Gastroesophageal sphincter (tissue), 4 donors: ENCODE data around the gene IGLL5. TPM values are rescaled to one million over a fixed set of nuclear protein-coding genes. Genes with fewer than 3 reads are reported as not detected.

Experiments
- ATAC-seq: fragments of 150-250 bp; one replicate; pipeline ENCODE4 v1.9.1; 2016; ENCODE audit warnings: mild to moderate bottlenecking, moderate library complexity
- H3K27ac ChIP-seq, 4 donors: fragments of 200-600 bp; sonication (generic) in 3 of 4; 1 replicate in 3 of 4; 2 replicates in 1 of 4; pipeline ENCODE4 v1.5.1; 2016 to 2019
- H3K27me3 ChIP-seq: fragments of 200-600 bp; sonication (generic); one replicate; pipeline ENCODE4 v1.5.1; 2019
- H3K36me3 ChIP-seq, 2 donors: fragments of 200-600 bp; sonication (generic); one replicate each; pipeline ENCODE4 v1.5.1; 2019; ENCODE audit warnings: control low read depth in 1 of 2
- H3K4me1 ChIP-seq, 3 donors: fragments of 200-600 bp; sonication (generic); 1 replicate in 2 of 3; 2 replicates in 1 of 3; pipeline ENCODE4 v1.5.1; 2016 to 2019; ENCODE audit warnings: control low read depth in 2 of 3
- H3K4me3 ChIP-seq, 2 donors: fragments of 200-600 bp; sonication (generic); one replicate each; pipeline ENCODE4 v1.5.1; 2019; ENCODE audit warnings: mild to moderate bottlenecking in 1 of 2, moderate library complexity in 1 of 2
- H3K9me3 ChIP-seq, 3 donors: fragments of 200-600 bp; sonication (generic); one replicate each; pipeline ENCODE4 v1.5.1; 2017 to 2019; ENCODE audit warnings: control low read depth in 2 of 3
- EP300 ChIP-seq: sonication (generic); formaldehyde crosslinking; IDR thresholded peaks from one replicate; pipeline ENCODE4 v1.6.1; 2017; ENCODE audit warnings: antibody characterized with exemption, mild to moderate bottlenecking
- POLR2A ChIP-seq, 2 donors: fragments of 450-650 bp; IDR thresholded peaks; one replicate each; pipeline ENCODE4 v1.6.1; 2017; ENCODE audit warnings: antibody characterized with exemption in 2 of 2, mild to moderate bottlenecking in 2 of 2, moderate library complexity in 1 of 2
- POLR2AphosphoS5 ChIP-seq: sonication (generic); formaldehyde crosslinking; IDR thresholded peaks from one replicate; pipeline ENCODE4 v1.6.1; 2017; ENCODE audit warnings: antibody characterized with exemption
- WGBS, 2 donors: methylation state at CpG; one replicate each; pipeline ENCODE4 v1.1.5; 2018; ENCODE audit warnings: low coverage in 1 of 2; 5-methylcytosine and 5-hydroxymethylcytosine counted together
- total RNA-seq, 4 donors: library from RNA; depleted of rRNA; stranded (reverse); fragments of >200 nt; gene quantifications; one replicate each; pipeline ENCODE4 v1.1.0, GENCODE V29; 2016
- TF ChIP-seq, protein P1 (sequence below), 4 experiments: fragments of 200-600 bp in 2 of 4; fragments of 450-650 bp in 2 of 4; sonication (generic) in 1 of 4; IDR thresholded peaks; one replicate each; pipeline ENCODE4 v1.5.1; 2017 to 2019; ENCODE audit warnings: antibody characterized with exemption in 4 of 4, mild to moderate bottlenecking in 2 of 4, moderate library complexity in 2 of 4

Gene IGLL5
- total RNA-seq, 4 donors from 2014 or later = 4.1 TPM; not detected in 3

DNA sequence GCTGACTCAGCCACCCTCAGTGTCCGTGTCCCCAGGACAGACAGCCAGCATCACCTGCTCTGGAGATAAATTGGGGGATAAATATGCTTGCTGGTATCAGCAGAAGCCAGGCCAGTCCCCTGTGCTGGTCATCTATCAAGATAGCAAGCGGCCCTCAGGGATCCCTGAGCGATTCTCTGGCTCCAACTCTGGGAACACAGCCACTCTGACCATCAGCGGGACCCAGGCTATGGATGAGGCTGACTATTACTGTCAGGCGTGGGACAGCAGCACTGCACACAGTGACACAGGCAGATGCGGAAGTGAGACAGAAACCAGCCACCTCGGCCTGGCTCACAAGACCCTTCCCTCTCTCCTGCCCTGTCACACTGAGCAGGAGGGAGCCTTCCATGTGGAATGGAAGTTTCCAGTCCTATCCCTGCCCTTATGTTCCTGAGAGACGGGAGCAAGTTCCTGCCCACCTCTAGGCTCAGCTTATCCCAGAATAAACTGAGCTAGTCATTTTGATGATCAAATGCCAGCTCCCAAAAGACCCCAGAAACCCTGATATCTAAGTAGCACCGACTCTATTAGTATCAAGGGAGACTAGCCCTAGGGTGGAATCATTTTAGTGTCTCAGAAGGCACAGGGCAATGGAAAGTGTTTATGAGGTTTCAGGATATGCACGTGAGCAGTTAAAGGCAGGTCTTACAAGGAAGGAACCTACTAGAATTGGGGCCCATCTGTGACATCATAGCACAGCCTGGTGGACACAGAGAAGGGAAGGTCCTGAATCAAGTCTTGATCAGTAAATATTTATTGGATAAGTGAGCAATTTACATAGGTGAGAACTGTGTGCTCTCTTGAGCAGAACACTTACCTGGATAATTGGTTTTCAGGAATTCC is 6.3 kb upstream of the IGLL5 start:
- H3K9me3 ChIP-seq = no peaks in the 10 kb centered on the region
- no peak overlapping the region for H3K4me3 ChIP-seq
- H3K27ac ChIP-seq = no peak overlapping the region
- 67 to 80% methylated on average over 3 of the region's 10 CpGs for WGBS, 2 donors
- H3K4me1 ChIP-seq = no peaks in the 10 kb centered on the region
- TF ChIP-seq POLR2A (IDR thresholded peaks at IDR 0.05) (no peak), POLR2AphosphoS5 (no peak), EP300 (no peak)
- TF ChIP-seq, protein P1, sequence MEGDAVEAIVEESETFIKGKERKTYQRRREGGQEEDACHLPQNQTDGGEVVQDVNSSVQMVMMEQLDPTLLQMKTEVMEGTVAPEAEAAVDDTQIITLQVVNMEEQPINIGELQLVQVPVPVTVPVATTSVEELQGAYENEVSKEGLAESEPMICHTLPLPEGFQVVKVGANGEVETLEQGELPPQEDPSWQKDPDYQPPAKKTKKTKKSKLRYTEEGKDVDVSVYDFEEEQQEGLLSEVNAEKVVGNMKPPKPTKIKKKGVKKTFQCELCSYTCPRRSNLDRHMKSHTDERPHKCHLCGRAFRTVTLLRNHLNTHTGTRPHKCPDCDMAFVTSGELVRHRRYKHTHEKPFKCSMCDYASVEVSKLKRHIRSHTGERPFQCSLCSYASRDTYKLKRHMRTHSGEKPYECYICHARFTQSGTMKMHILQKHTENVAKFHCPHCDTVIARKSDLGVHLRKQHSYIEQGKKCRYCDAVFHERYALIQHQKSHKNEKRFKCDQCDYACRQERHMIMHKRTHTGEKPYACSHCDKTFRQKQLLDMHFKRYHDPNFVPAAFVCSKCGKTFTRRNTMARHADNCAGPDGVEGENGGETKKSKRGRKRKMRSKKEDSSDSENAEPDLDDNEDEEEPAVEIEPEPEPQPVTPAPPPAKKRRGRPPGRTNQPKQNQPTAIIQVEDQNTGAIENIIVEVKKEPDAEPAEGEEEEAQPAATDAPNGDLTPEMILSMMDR (IDR thresholded peaks at IDR 0.05) = no peak
- H3K36me3 ChIP-seq = no peaks in the 10 kb centered on the region
- H3K27me3 ChIP-seq = peaks cover 30% of the 10 kb centered on the region
- no peak for ATAC-seq

DNA sequence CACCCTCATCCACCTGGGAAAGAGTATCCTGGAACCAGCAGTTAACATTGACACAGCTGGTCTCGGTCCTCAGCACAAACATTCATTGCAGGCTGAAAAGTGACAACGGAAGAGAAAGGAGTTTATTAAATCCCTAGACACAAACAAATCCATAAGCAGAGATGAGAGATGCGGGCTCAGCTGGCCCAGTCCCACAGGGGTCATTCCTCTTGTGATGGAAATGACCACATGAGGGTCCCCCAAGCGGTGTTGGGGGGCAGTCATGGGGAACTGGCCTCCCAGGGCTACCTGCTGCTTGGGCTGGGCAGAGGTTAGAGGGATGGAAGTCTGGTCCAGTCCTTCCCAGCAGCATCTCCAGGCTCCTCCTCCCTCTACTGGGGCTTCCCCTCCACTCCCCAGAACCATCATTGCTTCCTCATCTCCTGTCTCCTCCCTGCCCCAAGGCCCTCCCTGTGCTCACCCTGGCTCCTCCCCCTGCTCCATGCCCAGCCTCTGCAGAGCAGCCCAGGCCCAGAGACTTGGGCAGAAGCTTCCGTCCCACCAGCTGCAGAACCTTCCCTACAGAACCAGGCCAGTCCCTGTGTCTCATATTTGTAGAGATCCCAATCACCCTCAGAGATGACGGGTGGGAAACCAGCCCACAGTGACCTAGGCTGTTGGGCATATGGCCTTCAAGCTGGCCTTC is 5.4 kb upstream of the IGLL5 start:
- Histone ChIP-seq H3K27ac (no peak overlapping the region), H3K4me1 (no peaks in the 10 kb centered on the region), H3K27me3 (peaks cover 36% of the 10 kb centered on the region), H3K9me3 (no peaks in the 10 kb centered on the region), H3K4me3 (no peak overlapping the region), H3K36me3 (no peaks in the 10 kb centered on the region)
- WGBS, 2 donors = 84% methylated on average over 5 of the region's 6 CpGs; no CpG with 5 or more reads in 1 of the 2 donors
- TF ChIP-seq POLR2AphosphoS5 (no peak), POLR2A (IDR thresholded peaks at IDR 0.05) (no peak), EP300 (no peak)
- TF ChIP-seq, protein P1 (IDR thresholded peaks at IDR 0.05) = no peak
- ATAC-seq = no peak

DNA sequence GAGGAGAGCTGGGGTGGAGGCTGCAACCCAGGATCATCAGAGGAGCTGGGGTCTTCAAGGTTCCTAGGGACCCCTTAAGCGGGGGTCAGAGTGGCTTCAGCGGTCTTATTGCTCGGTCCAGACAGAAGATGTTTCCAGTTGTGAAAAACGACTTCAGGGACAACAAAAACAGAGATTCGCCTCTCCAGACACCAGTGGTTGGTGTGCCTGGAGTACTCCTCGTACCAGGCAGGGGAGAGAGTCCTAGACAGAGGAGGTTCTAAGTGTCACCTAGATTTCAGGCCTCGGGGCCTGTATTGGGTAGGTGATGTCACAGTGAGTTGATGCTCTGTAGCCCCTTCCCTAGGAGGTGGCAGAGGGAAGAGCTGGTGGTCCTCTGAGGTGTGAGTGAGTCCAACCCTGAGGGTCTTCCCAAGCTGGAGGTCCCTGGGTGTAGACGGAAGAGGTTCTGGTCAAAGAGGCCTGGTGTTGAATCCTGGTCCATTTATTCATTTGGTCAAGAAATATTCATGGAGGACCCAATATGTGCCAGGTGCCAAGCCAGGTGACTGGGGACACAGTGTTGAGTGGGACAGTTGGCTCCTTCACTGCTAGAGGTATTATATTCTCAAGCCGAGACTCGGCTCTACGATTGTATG is 4.4 kb upstream of the IGLL5 start:
- no peaks in the 10 kb centered on the region for H3K9me3 ChIP-seq
- WGBS, 2 donors = 88 to 100% methylated on average over 2 to 5 of the region's 11 CpGs
- no peak overlapping the region for H3K4me3 ChIP-seq
- H3K36me3 ChIP-seq = no peaks in the 10 kb centered on the region
- H3K4me1 ChIP-seq = no peaks in the 10 kb centered on the region
- peaks cover 37% of the 10 kb centered on the region for H3K27me3 ChIP-seq
- no peak for ATAC-seq
- TF ChIP-seq EP300 = no peak
- TF ChIP-seq POLR2A (IDR thresholded peaks at IDR 0.05) = no peak
- TF ChIP-seq POLR2AphosphoS5 = no peak
- TF ChIP-seq, protein P1 (IDR thresholded peaks at IDR 0.05) = no peak
- H3K27ac ChIP-seq = no peak overlapping the region

DNA sequence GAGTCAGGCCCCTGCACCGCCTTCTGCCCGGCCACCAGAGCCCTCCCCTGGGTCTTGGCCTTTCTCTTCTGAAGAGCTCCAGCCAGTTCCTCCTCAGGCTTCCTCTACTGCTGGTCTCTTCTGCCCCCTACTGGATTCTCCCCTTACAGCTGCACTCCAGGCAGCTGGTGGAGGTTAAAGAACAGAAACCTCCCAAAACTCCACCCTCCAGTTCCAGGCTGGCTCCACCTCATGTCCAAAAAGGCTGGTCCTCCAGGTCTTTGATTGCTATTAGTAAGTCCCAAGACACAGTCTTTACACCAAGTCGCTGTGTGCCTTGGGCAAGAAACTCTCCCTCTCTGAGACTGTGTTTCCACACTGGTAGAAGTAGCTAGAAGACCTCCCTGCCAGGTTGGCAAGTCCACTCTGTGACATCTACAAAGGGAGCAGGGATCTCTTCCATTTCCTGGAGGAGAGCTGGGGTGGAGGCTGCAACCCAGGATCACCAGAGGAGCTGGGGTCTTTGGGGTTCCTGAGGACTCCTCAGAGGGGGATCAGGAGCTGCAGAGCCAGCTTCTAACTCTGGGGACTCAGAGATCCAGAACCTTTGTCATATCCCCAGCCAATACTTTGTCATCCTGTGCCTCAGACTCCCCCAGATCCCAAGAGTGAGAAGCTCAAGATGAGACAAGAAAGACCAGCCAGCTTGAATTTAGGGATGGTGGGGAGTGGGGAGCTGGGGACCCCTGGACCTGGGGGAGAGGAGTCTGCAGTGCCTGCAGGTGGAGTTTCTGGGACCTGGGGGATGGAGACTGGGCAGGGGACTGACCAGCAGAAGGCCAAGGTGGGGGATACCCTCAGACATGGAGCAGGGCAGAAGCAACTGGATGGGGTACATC is 3.4 kb upstream of the IGLL5 start:
- H3K27ac ChIP-seq = no peak overlapping the region
- H3K9me3 ChIP-seq = no peaks in the 10 kb centered on the region
- TF ChIP-seq, protein P1 (IDR thresholded peaks at IDR 0.05) = peak in 3 of 4 experiments; percentile 41 to 55 (median 46)
- no peak for TF ChIP-seq POLR2AphosphoS5
- H3K36me3 ChIP-seq = no peaks in the 10 kb centered on the region
- peaks cover 39% of the 10 kb centered on the region for H3K27me3 ChIP-seq
- no peaks in the 10 kb centered on the region for H3K4me1 ChIP-seq
- ATAC-seq = no peak
- WGBS, 2 donors = 20 to 21% methylated on average over 2 of the region's 3 CpGs
- H3K4me3 ChIP-seq = no peak overlapping the region
